Immature natural killer cell (primary cell): ENCODE results near the gene DKK1. TPM values are rescaled to one million over a fixed set of nuclear protein-coding genes. Genes with fewer than 3 reads are reported as not detected.

Experiments
- DNase-seq, 3 donors: peaks; one replicate each; pipeline ENCODE4 v3.0.0; 2022; ENCODE audit warnings: mixed read lengths in 1 of 3
- H3K27ac Mint-ChIP-seq, 6 donors: one replicate each; pipeline ENCODE4 v1.8.0; 2020; ENCODE audit warnings: mixed read lengths in 6 of 6, mild to moderate bottlenecking in 5 of 6, inconsistent platforms in 4 of 6, moderate library complexity in 3 of 6
- H3K27me3 Mint-ChIP-seq, 3 donors: one replicate each; pipeline ENCODE4 v1.8.0; 2020 to 2021; ENCODE audit warnings: low read depth in 3 of 3, mild to moderate bottlenecking in 3 of 3, mixed read lengths in 3 of 3, moderate library complexity in 3 of 3, inconsistent platforms in 1 of 3
- H3K36me3 Mint-ChIP-seq, 3 donors: one replicate each; pipeline ENCODE4 v1.8.0; 2020; ENCODE audit warnings: mixed read lengths in 3 of 3, inconsistent platforms in 2 of 3, mild to moderate bottlenecking in 2 of 3
- H3K4me1 Mint-ChIP-seq, 2 donors: one replicate each; pipeline ENCODE4 v1.8.0; 2020; ENCODE audit warnings: inconsistent platforms in 2 of 2, mild to moderate bottlenecking in 2 of 2, mixed read lengths in 2 of 2, moderate library complexity in 1 of 2
- H3K4me3 Mint-ChIP-seq, 5 donors: one replicate each; pipeline ENCODE4 v1.8.0; 2020; ENCODE audit warnings: mild to moderate bottlenecking in 5 of 5, mixed read lengths in 5 of 5, inconsistent platforms in 3 of 5, moderate library complexity in 3 of 5
- H3K9me3 Mint-ChIP-seq, 6 donors: one replicate each; pipeline ENCODE4 v1.8.0; 2020; ENCODE audit warnings: mild to moderate bottlenecking in 6 of 6, mixed read lengths in 6 of 6, inconsistent platforms in 4 of 6, moderate library complexity in 3 of 6
- polyA plus RNA-seq, 3 donors: library from polyadenylated mRNA; unstranded; fragments of 300-500 nt; fragmentation: Illumina TruSeq; gene quantifications; one replicate each; pipeline ENCODE4 v1.2.3, GENCODE V29; 2021

Gene DKK1
- polyA plus RNA-seq, 3 donors from 2014 or later = not detected

GRCh38 chr10:52326382-52326781 lies 12.3 kb downstream of the DKK1 start:
- Mint-ChIP-seq H3K9me3 (peaks cover 0 to 4% (median 0%) of the 10 kb centered on the region in 6 donors), H3K27ac (no peak overlapping the region), H3K4me1 (no peaks in the 10 kb centered on the region), H3K36me3 (no peaks in the 10 kb centered on the region), H3K4me3 (no peak overlapping the region), H3K27me3 (peaks cover 0 to 3% (median 2%) of the 10 kb centered on the region in 3 donors)
- DNase-seq = no peak

DNA sequence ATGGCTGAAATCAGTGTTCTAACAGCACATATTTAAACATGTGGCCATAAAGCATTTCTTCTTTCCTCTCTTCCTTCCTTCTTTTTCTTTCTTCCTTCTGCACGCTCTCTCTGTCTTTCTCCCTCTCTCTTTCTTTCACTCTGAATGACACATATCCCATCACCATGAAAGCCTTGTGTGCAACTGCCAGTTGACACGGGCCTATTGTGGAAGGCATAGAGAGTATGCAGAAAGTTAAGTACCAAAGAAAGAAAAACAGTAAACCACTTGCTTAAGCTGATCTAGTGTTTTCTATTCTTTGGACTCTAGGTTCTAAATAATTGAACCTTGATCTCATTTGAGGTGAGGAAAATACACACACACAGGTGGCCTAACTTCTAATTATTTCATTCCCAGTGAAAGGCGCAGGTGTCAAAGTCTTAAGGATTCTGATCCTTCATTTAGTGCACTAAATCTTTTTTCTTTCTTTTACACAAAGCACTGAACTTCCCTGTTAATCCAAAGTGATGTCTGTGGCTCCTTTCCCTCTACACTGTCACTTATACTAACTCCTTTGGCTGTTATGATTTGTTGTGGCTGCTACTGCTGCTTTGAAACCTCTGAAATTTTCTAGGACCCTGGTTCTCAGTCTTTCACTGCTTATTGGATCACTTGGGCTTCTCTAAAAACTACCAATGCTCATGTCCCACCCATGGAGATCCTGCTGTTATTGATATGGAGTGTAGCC lies 17.7 kb downstream of the DKK1 start:
- Mint-ChIP-seq H3K4me1 (no peaks in the 10 kb centered on the region), H3K36me3 (no peaks in the 10 kb centered on the region), H3K27me3 (peaks cover 0 to 2% (median 1%) of the 10 kb centered on the region in 3 donors), H3K27ac (no peak overlapping the region), H3K4me3 (no peak overlapping the region), H3K9me3 (peaks cover 0 to 2% (median 0%) of the 10 kb centered on the region in 6 donors)
- no peak for DNase-seq

GRCh38 chr10:52332815-52333214 lies 18.7 kb downstream of the DKK1 start:
- Mint-ChIP-seq H3K4me3 (no peak overlapping the region), H3K9me3 (peaks cover 0 to 2% (median 0%) of the 10 kb centered on the region in 6 donors), H3K36me3 (no peaks in the 10 kb centered on the region), H3K27ac (no peak overlapping the region), H3K4me1 (no peaks in the 10 kb centered on the region), H3K27me3 (peaks cover 0 to 3% (median 2%) of the 10 kb centered on the region in 3 donors)
- no peak for DNase-seq

- Mint-ChIP-seq H3K4me1 (no peaks in the 10 kb centered on the region), H3K27me3 (peaks cover 0 to 3% (median 2%) of the 10 kb centered on the region in 3 donors), H3K36me3 (no peaks in the 10 kb centered on the region), H3K27ac (no peak overlapping the region), H3K9me3 (peaks cover 0 to 5% (median 0%) of the 10 kb centered on the region in 6 donors), H3K4me3 (no peak overlapping the region)
- DNase-seq = no peak
These were observed 20.5 kb downstream of the DKK1 start for GRCh38 chr10:52334595-52334994.

DNA sequence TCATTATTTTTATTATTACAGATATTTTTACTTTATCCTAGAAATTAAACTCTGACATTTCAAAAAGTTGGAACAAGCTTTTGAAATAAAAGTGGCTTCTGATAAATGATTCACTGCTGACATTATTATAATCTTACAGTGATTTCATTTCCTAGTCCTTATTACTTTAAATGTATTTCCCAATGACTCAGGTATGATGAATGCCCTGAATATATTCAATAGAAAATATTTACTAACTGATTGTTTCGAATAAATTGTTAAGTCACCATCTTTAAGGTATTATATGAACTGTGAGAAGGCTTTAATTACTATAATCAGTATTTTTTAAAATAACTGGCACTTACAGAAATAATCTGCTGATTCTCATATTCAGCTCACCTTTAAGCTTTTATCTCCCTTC lies 21.6 kb downstream of the DKK1 start:
- Mint-ChIP-seq H3K4me1 (no peaks in the 10 kb centered on the region), H3K27ac (no peak overlapping the region), H3K27me3 (peaks cover 0 to 3% (median 2%) of the 10 kb centered on the region in 3 donors), H3K4me3 (no peak overlapping the region), H3K36me3 (no peaks in the 10 kb centered on the region), H3K9me3 (peaks cover 0 to 5% (median 0%) of the 10 kb centered on the region in 6 donors)
- DNase-seq = no peak

DNA sequence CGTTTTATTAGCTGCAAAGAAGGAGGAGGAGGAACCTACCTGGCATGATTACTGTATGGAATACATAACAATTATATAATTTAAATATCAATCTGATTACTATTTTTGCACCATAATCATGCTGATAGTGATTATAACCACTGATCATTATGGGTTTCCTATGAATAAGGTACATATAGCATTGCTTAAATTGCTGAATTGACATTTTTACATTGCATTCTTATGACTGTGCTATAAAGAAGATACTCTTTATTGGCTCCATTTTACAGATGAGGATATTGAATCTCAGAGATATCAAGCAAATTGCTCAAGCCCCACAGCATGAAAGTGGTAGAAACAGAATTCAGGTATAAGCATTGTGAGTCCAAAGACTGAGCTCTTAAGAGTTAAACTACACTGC lies 23.1 kb downstream of the DKK1 start:
- Mint-ChIP-seq H3K9me3 (peaks cover 0 to 3% (median 0%) of the 10 kb centered on the region in 6 donors), H3K36me3 (no peaks in the 10 kb centered on the region), H3K27ac (no peak overlapping the region), H3K4me3 (no peak overlapping the region), H3K27me3 (peaks cover 0 to 3% (median 2%) of the 10 kb centered on the region in 3 donors), H3K4me1 (no peaks in the 10 kb centered on the region)
- no peak for DNase-seq

DNA sequence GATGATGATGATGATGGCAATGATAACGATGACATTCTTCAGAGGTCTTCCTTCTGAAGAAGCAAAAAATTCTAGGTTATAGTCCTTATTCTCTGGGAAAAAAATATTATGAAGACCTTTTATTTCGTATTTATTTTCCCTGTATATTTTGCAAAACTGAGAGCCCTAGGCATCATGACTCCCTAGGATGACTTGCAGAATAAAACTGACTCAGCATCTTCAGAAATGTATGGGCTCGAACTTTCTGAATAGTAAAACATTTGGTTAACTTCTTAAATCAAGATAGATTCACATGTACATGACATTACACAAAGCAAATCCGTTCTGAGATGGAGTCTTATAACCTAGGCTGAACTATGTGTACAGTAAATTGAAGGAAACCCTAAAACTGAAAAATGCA lies 29.4 kb downstream of the DKK1 start:
- H3K4me1 Mint-ChIP-seq = no peaks in the 10 kb centered on the region
- no peak for DNase-seq
- H3K27me3 Mint-ChIP-seq = no peaks in the 10 kb centered on the region
- H3K4me3 Mint-ChIP-seq = no peak overlapping the region
- H3K27ac Mint-ChIP-seq = no peak overlapping the region
- H3K36me3 Mint-ChIP-seq = no peaks in the 10 kb centered on the region
- peaks cover 0 to 2% (median 0%) of the 10 kb centered on the region in 6 donors for H3K9me3 Mint-ChIP-seq

DNA sequence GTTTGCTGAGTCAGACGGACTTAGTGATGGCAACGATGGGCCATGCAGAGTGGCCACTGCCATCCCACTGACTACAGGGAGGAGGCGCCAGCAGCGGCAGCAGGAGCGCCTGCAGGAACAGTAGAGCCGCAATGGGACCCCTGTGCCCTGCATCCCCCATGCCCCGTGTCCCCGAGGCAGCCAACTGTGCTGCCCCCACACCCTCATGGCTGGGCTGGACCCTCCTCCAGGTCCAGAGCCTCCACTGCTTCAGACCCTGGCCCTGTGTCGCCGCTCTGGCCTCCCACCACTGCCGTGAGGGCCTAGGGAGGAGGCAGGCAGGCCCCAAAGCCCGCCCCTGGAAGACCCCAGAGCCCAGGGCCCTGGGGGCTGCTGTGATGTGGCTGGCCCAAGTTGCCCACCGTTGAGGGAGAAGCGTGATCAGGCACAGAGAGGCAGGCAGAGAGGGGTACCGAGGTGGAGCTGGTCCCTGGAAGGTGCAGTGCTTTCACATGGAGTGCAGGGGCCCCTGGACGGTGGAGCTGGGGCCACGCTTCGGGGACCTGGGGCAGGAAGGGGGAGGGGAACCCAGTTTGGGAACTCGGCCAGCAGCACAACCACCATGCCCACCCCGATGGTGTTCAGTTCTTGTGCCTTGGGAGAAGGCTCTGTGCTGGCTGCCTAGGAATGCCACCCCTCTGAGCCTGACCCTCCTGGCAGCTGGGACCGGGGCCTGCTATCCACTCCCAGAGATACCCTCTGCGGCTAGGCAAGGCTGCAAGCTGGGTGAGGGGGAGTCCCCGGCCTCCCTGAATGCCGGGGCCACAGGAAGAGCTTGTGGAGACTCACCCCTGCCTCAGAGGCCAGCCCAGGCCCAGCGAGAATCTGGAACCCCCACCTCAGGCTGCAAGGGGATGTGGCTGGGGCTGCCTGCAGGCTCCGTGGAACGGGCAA lies 32.6 kb downstream of the DKK1 start:
- no peaks in the 10 kb centered on the region for H3K27me3 Mint-ChIP-seq
- no peak overlapping the region for H3K27ac Mint-ChIP-seq
- H3K4me3 Mint-ChIP-seq = no peak overlapping the region
- H3K4me1 Mint-ChIP-seq = no peaks in the 10 kb centered on the region
- H3K9me3 Mint-ChIP-seq = peaks cover 0 to 4% (median 0%) of the 10 kb centered on the region in 6 donors
- no peaks in the 10 kb centered on the region for H3K36me3 Mint-ChIP-seq
- DNase-seq = no peak

DNA sequence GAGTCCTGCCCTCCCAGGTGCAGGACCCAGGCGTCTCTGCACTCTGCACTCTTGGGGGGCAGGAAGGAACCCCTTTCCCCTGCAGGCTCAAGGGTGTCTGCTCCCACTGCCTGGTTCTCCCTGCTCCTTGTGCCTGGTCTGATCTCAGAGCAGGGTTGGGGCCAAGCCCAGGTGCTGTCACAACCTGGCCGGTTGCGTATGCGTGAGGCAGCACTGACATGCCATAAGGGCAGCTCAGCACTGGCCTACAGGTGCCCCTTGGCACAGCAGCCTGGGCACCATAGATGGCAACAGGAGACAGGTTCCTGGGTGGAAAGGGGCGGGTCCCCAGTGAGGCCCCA lies 33.2 kb downstream of the DKK1 start:
- Mint-ChIP-seq H3K36me3 (no peaks in the 10 kb centered on the region), H3K27ac (no peak overlapping the region), H3K4me1 (no peaks in the 10 kb centered on the region), H3K27me3 (no peaks in the 10 kb centered on the region), H3K9me3 (peaks cover 0 to 4% (median 0%) of the 10 kb centered on the region in 6 donors), H3K4me3 (no peak overlapping the region)
- DNase-seq = no peak

- peaks cover 0 to 3% (median under 1%) of the 10 kb centered on the region in 6 donors for H3K9me3 Mint-ChIP-seq
- H3K27me3 Mint-ChIP-seq = no peaks in the 10 kb centered on the region
- DNase-seq = no peak
- no peaks in the 10 kb centered on the region for H3K36me3 Mint-ChIP-seq
- no peak overlapping the region for H3K27ac Mint-ChIP-seq
- H3K4me3 Mint-ChIP-seq = no peak overlapping the region
- no peaks in the 10 kb centered on the region for H3K4me1 Mint-ChIP-seq
These were observed 34.0 kb downstream of the DKK1 start for GRCh38 chr10:52348037-52348564.

- no peak for DNase-seq
- H3K36me3 Mint-ChIP-seq = no peaks in the 10 kb centered on the region
- no peak overlapping the region for H3K27ac Mint-ChIP-seq
- peaks cover 0 to 4% (median under 1%) of the 10 kb centered on the region in 6 donors for H3K9me3 Mint-ChIP-seq
- H3K4me3 Mint-ChIP-seq = no peak overlapping the region
- H3K4me1 Mint-ChIP-seq = no peaks in the 10 kb centered on the region
- H3K27me3 Mint-ChIP-seq = no peaks in the 10 kb centered on the region
These were observed 37.8 kb downstream of the DKK1 start for GRCh38 chr10:52351914-52352330.

- DNase-seq = no peak
- no peak overlapping the region for H3K4me3 Mint-ChIP-seq
- H3K36me3 Mint-ChIP-seq = no peaks in the 10 kb centered on the region
- H3K4me1 Mint-ChIP-seq = no peaks in the 10 kb centered on the region
- H3K27ac Mint-ChIP-seq = no peak overlapping the region
- H3K27me3 Mint-ChIP-seq = no peaks in the 10 kb centered on the region
- H3K9me3 Mint-ChIP-seq = peaks cover 0 to 4% (median under 1%) of the 10 kb centered on the region in 6 donors
These were observed 39.1 kb downstream of the DKK1 start for GRCh38 chr10:52353205-52353604.

- Mint-ChIP-seq H3K27me3 (no peaks in the 10 kb centered on the region), H3K4me1 (peaks cover 0 to 2% of the 10 kb centered on the region in 2 donors), H3K9me3 (peaks cover 0 to 4% (median under 1%) of the 10 kb centered on the region in 6 donors), H3K27ac (no peak overlapping the region), H3K4me3 (no peak overlapping the region), H3K36me3 (no peaks in the 10 kb centered on the region)
- no peak for DNase-seq
These were observed 39.9 kb downstream of the DKK1 start for GRCh38 chr10:52353960-52354394.

DNA sequence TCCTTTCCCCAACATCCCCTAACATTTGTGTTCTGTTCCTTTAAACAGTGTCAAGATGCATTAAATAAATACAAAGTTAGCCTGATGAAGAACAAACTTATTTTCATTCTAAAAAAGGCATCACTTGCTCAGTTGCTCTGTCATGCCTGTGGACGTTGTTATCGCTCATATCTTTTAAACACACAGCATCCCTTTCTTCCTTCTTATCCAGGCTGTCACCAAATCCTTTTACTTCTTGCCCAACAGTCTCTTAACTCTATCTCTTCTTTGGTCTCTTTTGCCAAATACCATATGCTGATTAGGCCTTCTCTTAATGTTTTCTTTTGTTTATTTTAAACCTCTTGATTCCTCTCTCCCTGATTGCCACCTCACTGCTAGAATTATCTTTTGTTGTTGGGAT lies 43.9 kb downstream of the DKK1 start:
- H3K27me3 Mint-ChIP-seq = peaks cover 0 to 1% (median 0%) of the 10 kb centered on the region in 3 donors
- H3K36me3 Mint-ChIP-seq = no peaks in the 10 kb centered on the region
- H3K4me3 Mint-ChIP-seq = no peak overlapping the region
- H3K27ac Mint-ChIP-seq = no peak overlapping the region
- DNase-seq = no peak
- H3K4me1 Mint-ChIP-seq = peaks cover 6 to 13% of the 10 kb centered on the region in 2 donors
- peaks cover 0 to 3% (median 0%) of the 10 kb centered on the region in 6 donors for H3K9me3 Mint-ChIP-seq
